A549 (cell line): Measurements from ENCODE around the gene TBC1D22A.

Experiments used
- NR3C1 ChIP-seq: fragments of >200 bp; sonication (Bioruptor Twin); formaldehyde crosslinking; IDR thresholded peaks from 3 replicates; pipeline ENCODE4 v1.6.1; 2017
- POLR2A ChIP-seq: IDR thresholded peaks from 2 replicates; pipeline ENCODE4 v1.6.1; 2012; ENCODE audit warnings: mild to moderate bottlenecking, low read length
- TF ChIP-seq, protein P1 (sequence below): fragments of >200 bp; sonication (Bioruptor Twin); formaldehyde crosslinking; IDR thresholded peaks from 3 replicates; pipeline ENCODE4 v1.5.1; 2016
- TF ChIP-seq, protein P2 (sequence below): fragments of 200-600 bp; sonication (generic); IDR thresholded peaks from 2 replicates; pipeline ENCODE4 v1.6.1; 2016; ENCODE audit warnings: antibody characterized with exemption, mild to moderate bottlenecking, moderate library complexity

DNA sequence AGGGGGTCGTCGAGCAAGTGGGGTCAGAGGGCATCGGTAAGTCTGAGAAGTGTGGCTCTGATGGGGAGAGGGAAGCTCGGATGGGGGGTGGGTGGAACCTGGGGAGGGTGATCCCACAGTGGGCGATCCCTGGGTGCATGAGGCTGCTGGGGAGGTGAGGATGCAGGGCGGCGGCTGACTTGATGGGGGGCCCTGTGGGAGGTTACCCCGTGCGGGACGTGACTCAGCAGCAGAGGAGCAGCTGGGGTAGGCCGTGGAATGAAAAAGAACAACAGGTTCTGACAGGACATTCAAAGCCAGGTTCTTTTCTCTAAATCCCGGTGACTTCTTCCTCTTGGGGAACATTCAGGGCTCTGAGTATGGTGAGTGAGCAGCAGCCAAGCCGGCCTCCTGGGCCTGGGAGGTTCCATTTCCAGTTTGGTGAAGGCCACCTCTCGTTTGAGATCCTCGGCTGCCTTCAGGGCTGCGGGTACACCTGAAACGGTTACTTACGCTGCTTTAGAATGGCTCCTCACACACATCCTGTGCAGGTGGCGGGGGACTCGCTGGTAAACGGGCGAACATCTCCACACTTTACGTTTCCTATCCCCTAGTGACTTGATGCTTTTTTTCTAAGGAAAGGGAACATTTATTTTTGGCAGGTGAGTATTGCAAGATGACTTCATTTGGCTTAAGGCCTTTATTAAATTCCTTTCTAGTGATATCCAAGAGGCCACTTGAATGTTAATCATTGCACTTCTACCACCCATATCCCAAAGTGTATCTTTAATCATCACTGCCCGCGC, 278.2 kb downstream of the TBC1D22A start:
- TF ChIP-seq NR3C1 (no peak), POLR2A (no peak)
- TF ChIP-seq, protein P1, sequence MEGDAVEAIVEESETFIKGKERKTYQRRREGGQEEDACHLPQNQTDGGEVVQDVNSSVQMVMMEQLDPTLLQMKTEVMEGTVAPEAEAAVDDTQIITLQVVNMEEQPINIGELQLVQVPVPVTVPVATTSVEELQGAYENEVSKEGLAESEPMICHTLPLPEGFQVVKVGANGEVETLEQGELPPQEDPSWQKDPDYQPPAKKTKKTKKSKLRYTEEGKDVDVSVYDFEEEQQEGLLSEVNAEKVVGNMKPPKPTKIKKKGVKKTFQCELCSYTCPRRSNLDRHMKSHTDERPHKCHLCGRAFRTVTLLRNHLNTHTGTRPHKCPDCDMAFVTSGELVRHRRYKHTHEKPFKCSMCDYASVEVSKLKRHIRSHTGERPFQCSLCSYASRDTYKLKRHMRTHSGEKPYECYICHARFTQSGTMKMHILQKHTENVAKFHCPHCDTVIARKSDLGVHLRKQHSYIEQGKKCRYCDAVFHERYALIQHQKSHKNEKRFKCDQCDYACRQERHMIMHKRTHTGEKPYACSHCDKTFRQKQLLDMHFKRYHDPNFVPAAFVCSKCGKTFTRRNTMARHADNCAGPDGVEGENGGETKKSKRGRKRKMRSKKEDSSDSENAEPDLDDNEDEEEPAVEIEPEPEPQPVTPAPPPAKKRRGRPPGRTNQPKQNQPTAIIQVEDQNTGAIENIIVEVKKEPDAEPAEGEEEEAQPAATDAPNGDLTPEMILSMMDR, result no peak
- TF ChIP-seq, protein P2, sequence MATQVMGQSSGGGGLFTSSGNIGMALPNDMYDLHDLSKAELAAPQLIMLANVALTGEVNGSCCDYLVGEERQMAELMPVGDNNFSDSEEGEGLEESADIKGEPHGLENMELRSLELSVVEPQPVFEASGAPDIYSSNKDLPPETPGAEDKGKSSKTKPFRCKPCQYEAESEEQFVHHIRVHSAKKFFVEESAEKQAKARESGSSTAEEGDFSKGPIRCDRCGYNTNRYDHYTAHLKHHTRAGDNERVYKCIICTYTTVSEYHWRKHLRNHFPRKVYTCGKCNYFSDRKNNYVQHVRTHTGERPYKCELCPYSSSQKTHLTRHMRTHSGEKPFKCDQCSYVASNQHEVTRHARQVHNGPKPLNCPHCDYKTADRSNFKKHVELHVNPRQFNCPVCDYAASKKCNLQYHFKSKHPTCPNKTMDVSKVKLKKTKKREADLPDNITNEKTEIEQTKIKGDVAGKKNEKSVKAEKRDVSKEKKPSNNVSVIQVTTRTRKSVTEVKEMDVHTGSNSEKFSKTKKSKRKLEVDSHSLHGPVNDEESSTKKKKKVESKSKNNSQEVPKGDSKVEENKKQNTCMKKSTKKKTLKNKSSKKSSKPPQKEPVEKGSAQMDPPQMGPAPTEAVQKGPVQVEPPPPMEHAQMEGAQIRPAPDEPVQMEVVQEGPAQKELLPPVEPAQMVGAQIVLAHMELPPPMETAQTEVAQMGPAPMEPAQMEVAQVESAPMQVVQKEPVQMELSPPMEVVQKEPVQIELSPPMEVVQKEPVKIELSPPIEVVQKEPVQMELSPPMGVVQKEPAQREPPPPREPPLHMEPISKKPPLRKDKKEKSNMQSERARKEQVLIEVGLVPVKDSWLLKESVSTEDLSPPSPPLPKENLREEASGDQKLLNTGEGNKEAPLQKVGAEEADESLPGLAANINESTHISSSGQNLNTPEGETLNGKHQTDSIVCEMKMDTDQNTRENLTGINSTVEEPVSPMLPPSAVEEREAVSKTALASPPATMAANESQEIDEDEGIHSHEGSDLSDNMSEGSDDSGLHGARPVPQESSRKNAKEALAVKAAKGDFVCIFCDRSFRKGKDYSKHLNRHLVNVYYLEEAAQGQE, result no peak
